ENCODE data around the gene ERN2. TPM values are rescaled to one million over a fixed set of nuclear protein-coding genes. Genes with fewer than 3 reads are reported as not detected.
A peak's percentile ranks its signal among the peaks of the same experiment; 100 is the strongest.

Gene ERN2
- total RNA-seq, 2 experiments from 2014 or later, result not detected

DNA sequence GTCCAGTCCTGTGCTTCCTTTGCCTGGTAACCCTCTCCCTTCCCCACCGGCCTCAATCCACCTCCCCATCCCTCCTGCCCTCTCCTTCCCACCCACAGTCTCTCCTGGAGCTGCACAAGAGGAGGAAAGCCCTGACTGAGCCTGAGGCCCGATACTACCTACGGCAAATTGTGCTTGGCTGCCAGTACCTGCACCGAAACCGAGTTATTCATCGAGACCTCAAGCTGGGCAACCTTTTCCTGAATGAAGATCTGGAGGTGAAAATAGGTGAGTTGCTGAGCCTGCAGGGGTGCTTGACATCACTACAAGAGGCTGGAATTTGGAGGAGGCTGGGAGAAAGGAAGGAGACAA is 33.1 kb downstream of the ERN2 start:
- intact Hi-C loops (cut with DNase I, micrococcal nuclease), result loop anchor here (2.0 to 10.0 kb wide), 3 partner anchors 39 to 985 kb away; partner anchors contain the start of genes DCTN5 (in 1 of the 2) and PALB2 (in 1 of the 2)
- no peaks in the 10 kb centered on the region for H3K9me3 Mint-ChIP-seq (ENCODE audit: low read depth)
- H3K27me3 Mint-ChIP-seq, result no peaks in the 10 kb centered on the region
- ChIA-PET POLR2A (interaction anchor here (0.5 to 1.3 kb wide), 2 partner anchors 10 to 119 kb away, joined by 3 to 4 read pairs; no protein-coding TSS in a partner anchor), CTCF (interaction anchor here (0.7 to 1.2 kb wide), 3 partner anchors 12 to 357 kb away, joined by 3 to 5 read pairs (median 3); no protein-coding TSS in a partner anchor)
- ATAC-seq (no peak), DNase-seq (no peak)
- peak overlapping the region; percentile 95 for H3K4me3 Mint-ChIP-seq
- H3K27ac Mint-ChIP-seq, result peak overlapping the region; percentile 29
- H3K4me1 Mint-ChIP-seq, result peaks cover 16% of the 10 kb centered on the region
- H3K36me3 Mint-ChIP-seq (ENCODE audit: low read depth), result peaks cover 44% of the 10 kb centered on the region

DNA sequence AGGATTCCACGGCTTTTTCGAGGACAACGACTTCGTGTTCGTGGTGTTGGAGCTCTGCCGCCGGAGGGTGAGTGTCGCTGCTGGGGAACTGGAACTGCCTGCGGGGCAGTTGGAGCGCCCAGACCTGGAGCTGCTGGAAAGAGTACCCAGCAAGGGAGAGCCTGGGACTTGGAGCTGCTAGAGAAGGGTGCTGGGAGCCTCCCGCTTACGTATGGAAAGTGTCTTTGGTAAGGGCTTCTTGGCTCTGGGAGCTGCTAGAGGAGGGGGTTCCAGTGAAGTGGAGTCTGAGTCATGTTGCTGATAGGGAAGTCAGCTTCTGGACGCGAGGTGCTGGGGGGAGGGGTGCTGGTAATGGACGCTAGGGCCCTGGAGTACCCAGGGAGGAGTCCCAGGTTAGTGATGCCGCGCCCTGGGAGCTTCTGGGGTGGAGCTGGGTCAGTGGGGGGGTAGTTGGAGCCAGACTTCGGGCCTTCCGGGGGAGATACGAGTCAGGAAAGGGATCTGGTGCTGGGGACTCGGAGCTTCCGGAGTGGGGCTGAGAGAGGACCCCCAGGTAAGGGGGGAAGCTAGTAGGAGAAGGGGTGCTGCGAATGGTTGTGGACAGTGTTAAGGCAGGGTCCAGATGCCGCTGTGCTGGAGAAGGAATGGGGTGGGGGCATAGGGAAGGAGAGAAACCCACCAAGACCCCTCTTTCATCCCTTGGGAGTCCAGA is 33.6 kb downstream of the ERN2 start:
- CTCF ChIA-PET, result interaction anchor here (0.7 to 1.2 kb wide), 5 partner anchors 11 to 357 kb away, joined by 3 to 5 read pairs (median 3); no protein-coding TSS in a partner anchor
- H3K4me3 Mint-ChIP-seq, result peak overlapping the region; percentile 95
- peaks cover 44% of the 10 kb centered on the region for H3K36me3 Mint-ChIP-seq (ENCODE audit: low read depth)
- intact Hi-C loops (cut with DNase I, micrococcal nuclease), result loop anchor here (2.0 to 10.0 kb wide), 3 partner anchors 39 to 985 kb away; partner anchors contain the start of genes DCTN5 (in 1 of the 2) and PALB2 (in 1 of the 2)
- POLR2A ChIA-PET, result interaction anchor here (0.5 to 1.8 kb wide), 4 partner anchors 11 to 120 kb away, joined by 3 to 7 read pairs (median 4); partner anchors contain the start of genes DCTN5 and PALB2
- no peaks in the 10 kb centered on the region for H3K27me3 Mint-ChIP-seq
- ATAC-seq (peak; percentile 28), DNase-seq (peak; percentile 51)
- H3K9me3 Mint-ChIP-seq (ENCODE audit: low read depth), result no peaks in the 10 kb centered on the region
- H3K27ac Mint-ChIP-seq, result peak overlapping the region; percentile 60
- H3K4me1 Mint-ChIP-seq, result peaks cover 16% of the 10 kb centered on the region

DNA sequence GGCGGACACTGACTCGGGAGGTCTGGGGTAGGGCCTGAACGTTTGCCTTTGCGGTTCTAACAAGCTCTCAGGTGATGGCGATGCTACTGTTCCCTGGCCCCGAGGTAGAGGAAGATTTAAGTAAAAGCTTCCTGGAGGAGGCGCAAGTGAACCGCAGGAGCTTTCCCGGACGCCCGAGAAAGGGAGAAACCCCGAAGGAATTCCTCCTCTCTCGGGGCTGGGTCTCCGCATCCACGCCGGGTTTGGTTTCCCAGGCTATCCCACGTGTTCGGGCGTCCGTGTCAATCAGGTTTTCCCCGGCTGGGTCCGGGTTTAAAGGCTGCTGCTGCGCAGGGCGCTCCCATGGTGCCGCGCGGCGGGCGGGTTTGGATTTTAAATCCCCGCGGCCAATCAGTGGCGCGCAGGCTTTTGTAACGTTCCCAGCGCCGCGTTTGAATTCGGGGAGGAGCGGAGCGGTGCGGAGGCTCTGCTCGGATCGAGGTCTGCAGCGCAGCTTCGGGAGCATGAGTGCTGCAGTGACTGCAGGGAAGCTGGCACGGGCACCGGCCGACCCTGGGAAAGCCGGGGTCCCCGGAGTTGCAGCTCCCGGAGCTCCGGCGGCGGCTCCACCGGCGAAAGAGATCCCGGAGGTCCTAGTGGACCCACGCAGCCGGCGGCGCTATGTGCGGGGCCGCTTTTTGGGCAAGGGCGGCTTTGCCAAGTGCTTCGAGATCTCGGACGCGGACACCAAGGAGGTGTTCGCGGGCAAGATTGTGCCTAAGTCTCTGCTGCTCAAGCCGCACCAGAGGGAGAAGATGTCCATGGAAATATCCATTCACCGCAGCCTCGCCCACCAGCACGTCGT is 34.4 kb downstream of the ERN2 start, which contains the start of gene PLK1:
Gene PLK1, plus strand, starts transcription at position 460 of the 844 bp plus-strand sequence. Its CDS starts 44 bp downstream, at position 504.
- Mint-ChIP-seq H3K4me1 (peaks cover 16% of the 10 kb centered on the region), H3K36me3 (ENCODE audit: low read depth) (peaks cover 43% of the 10 kb centered on the region), H3K27me3 (no peaks in the 10 kb centered on the region), H3K4me3 (peak within 1 kb of the TSS; percentile 95), H3K9me3 (ENCODE audit: low read depth) (no peaks in the 10 kb centered on the region), H3K27ac (peak within 1 kb of the TSS; percentile 60)
- ChIA-PET CTCF (interaction anchor here (0.7 to 1.7 kb wide), 7 partner anchors 12 to 392 kb away, joined by 3 to 7 read pairs (median 4); partner anchors contain the start of genes DCTN5 and PALB2), POLR2A (interaction anchor here (0.6 to 1.8 kb wide), 4 partner anchors 13 to 169 kb away, joined by 3 to 7 read pairs (median 4); partner anchors contain the start of genes DCTN5 and PALB2)
- DNase-seq (peak; percentile 93), ATAC-seq (peak; percentile 97)
- intact Hi-C loops (cut with DNase I, micrococcal nuclease), result loop anchor here (1.0 to 10.0 kb wide), 9 partner anchors 8 to 986 kb away; partner anchors contain the start of genes DCTN5 (in 2 of the 2), PALB2 (in 2 of the 2), COG7 (in 1 of the 2) and EARS2 (in 1 of the 2)

DNA sequence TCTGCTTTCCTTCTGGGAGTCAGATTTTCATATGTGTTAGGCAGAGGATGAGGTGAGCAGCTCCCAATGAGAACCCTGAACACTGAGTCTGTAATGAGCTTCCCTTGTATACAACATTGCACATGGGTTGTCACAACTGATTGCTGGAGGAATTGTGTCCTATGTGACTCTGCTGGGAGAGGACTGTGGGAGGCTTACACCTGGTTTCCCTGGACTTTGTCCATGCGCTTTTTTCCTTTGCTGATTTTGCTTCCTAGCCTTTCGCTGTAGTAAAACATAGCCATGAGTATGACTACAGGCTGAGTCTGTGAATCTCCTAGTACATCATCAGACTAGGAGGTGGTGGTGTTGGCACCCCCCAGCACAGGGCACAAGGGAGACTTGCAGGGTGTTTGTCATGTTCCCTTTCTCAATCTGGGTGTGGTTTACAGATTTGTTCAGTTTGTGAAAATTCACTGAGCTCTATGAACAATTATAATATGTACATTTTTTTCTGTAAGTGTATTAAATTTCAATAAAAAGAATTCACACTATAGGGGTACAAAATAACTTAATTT is 36.0 kb downstream of the ERN2 start:
- ATAC-seq (no peak), DNase-seq (no peak)
- H3K27me3 Mint-ChIP-seq, result no peaks in the 10 kb centered on the region
- H3K27ac Mint-ChIP-seq, result no peak overlapping the region
- no peaks in the 10 kb centered on the region for H3K9me3 Mint-ChIP-seq (ENCODE audit: low read depth)
- intact Hi-C loops (cut with DNase I, micrococcal nuclease), result loop anchor here in 1 of 2 experiments (10.0 kb wide), 1 partner anchor 988 kb away; no protein-coding TSS in a partner anchor
- H3K4me3 Mint-ChIP-seq, result no peak overlapping the region
- H3K4me1 Mint-ChIP-seq, result peaks cover 16% of the 10 kb centered on the region
- CTCF ChIA-PET, result interaction anchor here (0.7 to 1.7 kb wide), 5 partner anchors 9 to 122 kb away, joined by 3 to 7 read pairs (median 4); partner anchors contain the start of genes DCTN5 and PALB2
- H3K36me3 Mint-ChIP-seq (ENCODE audit: low read depth), result peaks cover 36% of the 10 kb centered on the region
- POLR2A ChIA-PET, result interaction anchor here (0.7 to 1.0 kb wide), 2 partner anchors 34 to 67 kb away, joined by 3 to 9 read pairs; no protein-coding TSS in a partner anchor

DNA sequence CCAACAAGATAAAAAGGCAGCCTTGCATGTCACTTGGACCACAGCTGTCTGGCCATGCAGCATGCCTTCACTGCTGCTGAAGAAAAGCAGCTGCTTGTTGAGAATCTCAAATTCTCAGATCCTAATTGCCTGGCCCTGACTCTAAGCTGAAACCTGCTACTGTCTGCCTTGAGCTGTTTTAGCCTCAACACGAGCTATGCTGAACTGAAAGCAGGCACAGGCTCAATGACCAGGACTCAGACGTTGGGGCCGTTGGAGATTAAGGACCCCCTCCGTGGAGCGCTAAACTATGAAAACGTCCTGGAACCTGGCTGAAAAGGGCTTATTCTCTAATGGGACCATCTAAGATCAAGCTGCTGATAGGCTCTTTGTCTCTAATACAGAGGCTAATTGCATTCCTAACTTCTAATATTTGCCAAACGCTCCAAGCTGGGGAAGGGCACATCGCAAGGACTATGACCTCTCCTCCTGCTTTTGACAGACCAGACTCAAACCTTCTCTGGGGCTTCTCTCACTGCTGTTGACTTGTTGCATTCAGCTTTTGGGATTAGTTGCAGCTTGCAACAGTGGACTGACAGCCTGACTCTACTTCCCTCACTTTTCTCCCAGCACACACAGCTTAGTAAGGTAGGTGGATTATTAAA is 38.9 kb downstream of the ERN2 start:
- no peak for ATAC-seq
- peaks cover 25% of the 10 kb centered on the region for H3K4me1 Mint-ChIP-seq
- H3K9me3 Mint-ChIP-seq (ENCODE audit: low read depth), result no peaks in the 10 kb centered on the region
- no peak for DNase-seq
- ChIA-PET CTCF (no interaction called here), POLR2A (interaction anchor here (0.5 to 0.6 kb wide), 2 partner anchors 24 to 206 kb away, joined by 3 read pairs; no protein-coding TSS in a partner anchor)
- intact Hi-C loops (cut with DNase I, micrococcal nuclease), result loop anchor here in 1 of 2 experiments (10.0 kb wide), 1 partner anchor 991 kb away; no protein-coding TSS in a partner anchor
- no peak overlapping the region for H3K4me3 Mint-ChIP-seq
- H3K27ac Mint-ChIP-seq, result no peak overlapping the region
- H3K36me3 Mint-ChIP-seq (ENCODE audit: low read depth), result peaks cover 34% of the 10 kb centered on the region
- no peaks in the 10 kb centered on the region for H3K27me3 Mint-ChIP-seq

DNA sequence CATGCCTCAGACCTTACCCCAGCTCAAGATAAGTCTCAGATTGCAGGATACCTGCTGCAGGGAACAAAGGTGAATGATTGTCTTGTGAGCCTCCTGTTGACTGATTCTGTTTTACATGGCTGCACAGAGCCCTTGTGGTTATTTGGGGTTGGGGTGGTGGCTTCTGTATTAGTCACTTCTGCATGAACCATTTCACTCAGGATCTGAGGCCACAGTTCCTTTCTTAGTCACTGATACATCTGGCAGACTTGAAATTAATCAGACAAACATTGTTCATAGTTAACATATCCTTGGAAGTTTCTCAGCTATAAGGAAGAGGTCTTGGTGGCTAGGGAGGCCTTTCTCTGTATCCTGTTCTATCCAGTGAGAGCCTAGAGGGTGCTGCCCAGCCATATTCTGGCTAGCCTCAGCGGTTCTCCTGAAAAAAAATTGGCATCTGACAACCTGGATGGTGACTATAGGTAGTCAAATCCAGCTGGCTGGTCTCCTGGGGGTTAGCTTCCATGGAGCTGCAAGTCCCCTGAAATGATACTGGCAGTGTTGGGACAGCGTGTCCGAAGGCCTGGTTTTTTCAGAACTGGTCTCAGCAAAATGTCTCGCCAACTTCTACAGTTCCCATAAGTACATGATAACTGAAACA is 42.8 kb downstream of the ERN2 start:
- intact Hi-C loops (cut with DNase I, micrococcal nuclease), result loop anchor here in 1 of 2 experiments (1.0 to 10.0 kb wide), 6 partner anchors 8 to 995 kb away; partner anchors contain the start of genes DCTN5, PALB2 and PLK1
- Mint-ChIP-seq H3K36me3 (ENCODE audit: low read depth) (peaks cover 66% of the 10 kb centered on the region), H3K27ac (peak overlapping the region; percentile 16), H3K9me3 (ENCODE audit: low read depth) (no peaks in the 10 kb centered on the region), H3K4me1 (peaks cover 20% of the 10 kb centered on the region), H3K4me3 (no peak overlapping the region), H3K27me3 (no peaks in the 10 kb centered on the region)
- CTCF ChIA-PET, result no interaction called here
- DNase-seq, result peak; percentile 84
- POLR2A ChIA-PET, result interaction anchor here (0.6 to 1.0 kb wide), 2 partner anchors 112 to 150 kb away, joined by 3 to 5 read pairs; no protein-coding TSS in a partner anchor
- peak; percentile 98 for ATAC-seq

DNA sequence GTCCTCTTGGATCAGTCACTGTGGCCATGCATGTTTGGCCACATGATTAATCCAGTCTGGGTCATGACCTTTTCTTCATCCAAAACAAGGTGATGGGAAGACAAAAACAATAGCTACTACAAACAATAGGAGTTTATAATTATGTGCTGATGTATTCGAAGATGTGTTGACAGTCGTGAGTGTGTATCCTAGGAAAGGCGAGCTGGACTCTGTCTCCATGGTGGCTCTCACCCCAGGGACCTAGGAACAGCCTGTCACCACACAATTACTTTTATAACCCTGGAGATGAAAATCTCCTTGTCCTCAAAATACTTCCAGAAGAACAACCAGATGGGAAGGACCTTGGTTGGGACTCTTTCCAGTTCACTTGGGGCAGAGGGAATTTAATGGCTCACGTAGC is 44.1 kb downstream of the ERN2 start:
- Mint-ChIP-seq H3K36me3 (ENCODE audit: low read depth) (peaks cover 70% of the 10 kb centered on the region), H3K9me3 (ENCODE audit: low read depth) (no peaks in the 10 kb centered on the region), H3K4me3 (no peak overlapping the region), H3K27me3 (no peaks in the 10 kb centered on the region), H3K27ac (no peak overlapping the region), H3K4me1 (peaks cover 21% of the 10 kb centered on the region)
- POLR2A ChIA-PET, result no interaction called here
- CTCF ChIA-PET, result interaction anchor here (0.8 to 2.9 kb wide), 5 partner anchors 8 to 341 kb away, joined by 3 to 14 read pairs (median 3); partner anchors contain the start of gene DCTN5
- intact Hi-C loops (cut with DNase I, micrococcal nuclease), result no loop called here
- DNase-seq (no peak), ATAC-seq (no peak)

DNA sequence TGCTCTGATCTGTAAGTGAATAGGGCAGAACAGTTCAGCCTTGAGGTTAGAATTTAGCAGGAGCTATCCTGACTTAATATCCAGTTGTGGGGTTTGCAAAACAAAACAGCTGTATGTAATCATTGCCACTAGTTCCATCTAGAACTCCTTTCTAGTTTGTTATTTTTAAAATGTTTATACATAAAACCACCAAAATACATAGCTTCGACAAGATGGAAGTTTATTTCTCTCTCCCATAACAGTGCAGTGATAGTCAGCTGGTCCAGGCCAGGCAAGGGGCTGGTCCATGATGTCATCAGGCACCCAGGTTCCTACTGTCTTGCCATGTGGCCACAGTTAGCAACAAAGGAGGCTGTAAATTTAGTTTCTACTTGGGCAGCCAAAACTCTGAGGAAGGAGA is 44.8 kb downstream of the ERN2 start:
- no peak for ATAC-seq

DNA sequence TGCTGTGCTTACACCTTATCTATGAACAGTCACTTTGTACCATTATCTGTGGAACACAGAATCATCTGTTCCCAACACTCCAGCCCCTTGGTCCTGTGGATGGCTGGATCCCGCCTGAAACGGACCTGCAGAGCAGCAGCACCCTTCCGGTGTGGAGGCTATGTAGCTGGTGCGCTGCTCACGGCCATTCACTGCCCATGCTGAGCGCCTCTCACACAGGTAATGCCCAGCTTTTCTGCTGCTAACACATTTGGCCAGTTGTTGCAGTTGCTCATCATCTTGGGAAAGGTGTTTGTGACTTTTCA is 45.7 kb downstream of the ERN2 start:
- DNase-seq, result no peak
- H3K4me3 Mint-ChIP-seq, result no peak overlapping the region
- CTCF ChIA-PET, result interaction anchor here (0.6 to 2.9 kb wide), 2 partner anchors 9 to 16 kb away, joined by 3 to 14 read pairs; no protein-coding TSS in a partner anchor
- intact Hi-C loops (cut with DNase I, micrococcal nuclease), result no loop called here
- POLR2A ChIA-PET, result no interaction called here
- no peak overlapping the region for H3K27ac Mint-ChIP-seq
- H3K9me3 Mint-ChIP-seq (ENCODE audit: low read depth), result no peaks in the 10 kb centered on the region
- H3K4me1 Mint-ChIP-seq, result peaks cover 25% of the 10 kb centered on the region
- peaks cover 66% of the 10 kb centered on the region for H3K36me3 Mint-ChIP-seq (ENCODE audit: low read depth)
- H3K27me3 Mint-ChIP-seq, result no peaks in the 10 kb centered on the region
- no peak for ATAC-seq

More for the DNA sequence above, 44.8 kb downstream of the ERN2 start:
- H3K27me3 Mint-ChIP-seq, result no peaks in the 10 kb centered on the region
- H3K36me3 Mint-ChIP-seq (ENCODE audit: low read depth), result peaks cover 70% of the 10 kb centered on the region
- ChIA-PET POLR2A (no interaction called here), CTCF (interaction anchor here (1.0 to 2.9 kb wide), 5 partner anchors 9 to 342 kb away, joined by 3 to 14 read pairs (median 3); partner anchors contain the start of gene DCTN5)
- no peak for DNase-seq
- no peak overlapping the region for H3K4me3 Mint-ChIP-seq
- intact Hi-C loops (cut with DNase I, micrococcal nuclease), result no loop called here
- peaks cover 25% of the 10 kb centered on the region for H3K4me1 Mint-ChIP-seq
- no peaks in the 10 kb centered on the region for H3K9me3 Mint-ChIP-seq (ENCODE audit: low read depth)
- no peak overlapping the region for H3K27ac Mint-ChIP-seq
